Uterus (tissue), 2 donors: Measurements from ENCODE around the gene UQCC2.

ENCODE experiments used
- POLR2A ChIP-seq, 2 donors: fragments of 450-650 bp; IDR thresholded peaks; one replicate each; pipeline ENCODE4 v1.6.1; 2016; ENCODE audit warnings: antibody characterized with exemption in 2 of 2, mild to moderate bottlenecking in 1 of 2, moderate library complexity in 1 of 2
- TF ChIP-seq, protein P1 (sequence below), 4 experiments: fragments of 200-600 bp in 2 of 4; fragments of 450-650 bp in 2 of 4; sonication (generic) in 2 of 4; IDR thresholded peaks; one replicate each; pipeline ENCODE4 v1.5.1; 2016 to 2019; ENCODE audit warnings: antibody characterized with exemption in 4 of 4, mild to moderate bottlenecking in 2 of 4, moderate library complexity in 1 of 4

DNA sequence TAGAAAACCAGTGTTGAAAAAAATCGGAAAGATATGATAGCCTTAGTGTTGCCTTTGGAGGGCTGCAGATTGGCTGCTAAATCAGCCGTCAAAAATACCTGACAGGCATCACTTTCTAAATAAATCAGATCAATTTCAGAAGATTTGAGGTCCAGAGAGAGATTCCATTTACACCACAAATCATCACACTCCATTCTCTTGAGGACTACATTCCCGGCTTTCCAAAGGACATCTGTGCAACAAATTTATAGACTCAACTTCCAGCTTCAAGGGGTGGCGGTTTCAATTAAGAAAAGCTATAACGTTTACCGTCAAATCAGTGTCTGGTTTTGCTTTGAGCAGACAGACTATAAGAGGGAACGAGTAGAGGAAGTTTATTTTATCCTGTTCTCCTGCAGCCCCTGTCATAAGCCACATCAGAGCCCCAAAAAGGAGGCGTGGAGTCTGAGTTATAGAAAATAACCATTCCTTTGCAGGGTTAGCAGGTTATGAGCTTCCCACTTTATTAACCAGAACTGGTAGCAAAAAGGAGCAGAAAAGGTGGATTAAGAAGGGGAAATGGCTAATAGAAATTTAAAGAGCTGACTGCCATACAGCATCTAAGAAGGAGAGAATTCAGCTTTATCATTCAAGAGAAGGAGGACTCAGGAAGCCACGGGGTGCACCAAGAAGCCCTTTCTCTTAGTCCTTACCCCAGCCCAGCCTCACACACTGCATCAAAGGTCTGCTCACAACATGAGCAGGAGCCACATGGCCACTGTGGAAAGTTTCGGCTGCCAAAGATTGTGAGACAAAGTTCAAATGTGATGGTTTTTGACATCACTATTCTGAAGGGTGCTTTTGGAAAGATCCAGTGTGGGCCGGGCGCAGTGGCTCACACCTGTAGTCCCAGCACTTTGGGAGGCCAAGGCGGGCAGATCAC, 12.9 kb upstream of the UQCC2 start:
- TF ChIP-seq, protein P1, sequence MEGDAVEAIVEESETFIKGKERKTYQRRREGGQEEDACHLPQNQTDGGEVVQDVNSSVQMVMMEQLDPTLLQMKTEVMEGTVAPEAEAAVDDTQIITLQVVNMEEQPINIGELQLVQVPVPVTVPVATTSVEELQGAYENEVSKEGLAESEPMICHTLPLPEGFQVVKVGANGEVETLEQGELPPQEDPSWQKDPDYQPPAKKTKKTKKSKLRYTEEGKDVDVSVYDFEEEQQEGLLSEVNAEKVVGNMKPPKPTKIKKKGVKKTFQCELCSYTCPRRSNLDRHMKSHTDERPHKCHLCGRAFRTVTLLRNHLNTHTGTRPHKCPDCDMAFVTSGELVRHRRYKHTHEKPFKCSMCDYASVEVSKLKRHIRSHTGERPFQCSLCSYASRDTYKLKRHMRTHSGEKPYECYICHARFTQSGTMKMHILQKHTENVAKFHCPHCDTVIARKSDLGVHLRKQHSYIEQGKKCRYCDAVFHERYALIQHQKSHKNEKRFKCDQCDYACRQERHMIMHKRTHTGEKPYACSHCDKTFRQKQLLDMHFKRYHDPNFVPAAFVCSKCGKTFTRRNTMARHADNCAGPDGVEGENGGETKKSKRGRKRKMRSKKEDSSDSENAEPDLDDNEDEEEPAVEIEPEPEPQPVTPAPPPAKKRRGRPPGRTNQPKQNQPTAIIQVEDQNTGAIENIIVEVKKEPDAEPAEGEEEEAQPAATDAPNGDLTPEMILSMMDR (IDR thresholded peaks at IDR 0.05), result no peak
- no peak for TF ChIP-seq POLR2A (IDR thresholded peaks at IDR 0.05)
